ENCODE measurements around the gene BMF. TPM values are rescaled to one million over a fixed set of nuclear protein-coding genes. Genes with fewer than 3 reads are reported as not detected.

The BMF gene
- total and polyA plus RNA-seq, 7 experiments from 2014 or later: 1.5 to 31.1 (median 11.4) TPM

- DNase-seq: peak in 7 of 9 donors; percentile 30 to 50 (median 36)
- peaks cover 42 to 77% (median 69%) of the 10 kb centered on the region in 7 donors for H3K4me1 Mint-ChIP-seq
- H3K27ac Mint-ChIP-seq: peak overlapping the region; percentile 85 to 98 (median 92)
- H3K4me3 ChIP-seq (ENCODE audit: low read length): peak overlapping the region; percentile 2
- intact Hi-C loops (cut with micrococcal nuclease): loop anchor here in 1 of 2 donors (1.0 to 10.0 kb wide), 3 partner anchors 9 to 364 kb away; partner anchors contain the start of gene SRP14
- CTCF ChIA-PET: interaction anchor here (0.8 to 5.3 kb wide), 8 partner anchors 10 to 232 kb away, joined by 3 to 69 read pairs (median 4); partner anchors contain the start of genes BMF and SRP14
- ATAC-seq: no peak
- H3K4me1 ChIP-seq (ENCODE audit: control insufficient read depth in 2 of 2, insufficient read depth in 2 of 2, low read length in 2 of 2): peaks cover 46 to 53% of the 10 kb centered on the region in 2 donors
- no peaks in the 10 kb centered on the region for H3K9me3 ChIP-seq (ENCODE audit: control insufficient read depth in 2 of 3, low read length in 3 of 3)
- no peaks in the 10 kb centered on the region for H3K36me3 ChIP-seq (ENCODE audit: control insufficient read depth in 2 of 3, insufficient read depth in 3 of 3, low read length in 3 of 3)
- H3K36me3 Mint-ChIP-seq: peaks cover 0 to 19% (median 0%) of the 10 kb centered on the region in 5 donors
- H3K9me3 Mint-ChIP-seq: peaks cover 0 to 2% (median 0%) of the 10 kb centered on the region in 11 donors
- POLR2A ChIA-PET: interaction anchor here (0.6 to 3.7 kb wide), 10 partner anchors 10 to 356 kb away, joined by 3 to 22 read pairs (median 4); partner anchors contain the start of genes BMF, INAFM2 and SRP14
- H3K27ac ChIP-seq (ENCODE audit: low read depth, low read length): peak overlapping the region; percentile 55
- no peaks in the 10 kb centered on the region for H3K27me3 ChIP-seq (ENCODE audit: control insufficient read depth in 2 of 2, insufficient read depth in 2 of 2, low read length in 2 of 2)
- H3K27me3 Mint-ChIP-seq: no peaks in the 10 kb centered on the region
- peak overlapping the region; percentile 1 to 81 (median 74) for H3K4me3 Mint-ChIP-seq
Observed at GRCh38 chr15:40048211-40048792, 60.4 kb downstream of the BMF start.

- ChIA-PET CTCF (interaction anchor here (0.6 to 5.3 kb wide), 11 partner anchors 10 to 233 kb away, joined by 3 to 69 read pairs (median 4); partner anchors contain the start of genes BMF and SRP14), POLR2A (interaction anchor here (1.0 to 3.7 kb wide), 8 partner anchors 9 to 275 kb away, joined by 3 to 22 read pairs (median 4); partner anchors contain the start of genes BMF, INAFM2 and SRP14)
- intact Hi-C loops (cut with micrococcal nuclease): loop anchor here (1.0 to 10.0 kb wide), 4 partner anchors 8 to 363 kb away; partner anchors contain the start of gene SRP14 (in 2 of the 2)
- Histone ChIP-seq H3K27me3 (ENCODE audit: control insufficient read depth in 2 of 2, insufficient read depth in 2 of 2, low read length in 2 of 2) (no peaks in the 10 kb centered on the region), H3K4me3 (ENCODE audit: low read length) (peak overlapping the region; percentile 2), H3K9me3 (ENCODE audit: control insufficient read depth in 2 of 3, low read length in 3 of 3) (no peaks in the 10 kb centered on the region), H3K36me3 (ENCODE audit: control insufficient read depth in 2 of 3, insufficient read depth in 3 of 3, low read length in 3 of 3) (no peaks in the 10 kb centered on the region), H3K4me1 (ENCODE audit: control insufficient read depth in 2 of 2, insufficient read depth in 2 of 2, low read length in 2 of 2) (peaks cover 43 to 53% of the 10 kb centered on the region in 2 donors), H3K27ac (ENCODE audit: low read depth, low read length) (peak overlapping the region; percentile 55)
- peaks cover 0 to 19% (median 0%) of the 10 kb centered on the region in 5 donors for H3K36me3 Mint-ChIP-seq
- peaks cover 0 to 2% (median 0%) of the 10 kb centered on the region in 11 donors for H3K9me3 Mint-ChIP-seq
- H3K4me1 Mint-ChIP-seq: peaks cover 36 to 70% (median 62%) of the 10 kb centered on the region in 7 donors
- H3K27ac Mint-ChIP-seq: peak overlapping the region; percentile 85 to 98 (median 92)
- H3K4me3 Mint-ChIP-seq: peak overlapping the region; percentile 1 to 81 (median 74)
- H3K27me3 Mint-ChIP-seq: no peaks in the 10 kb centered on the region
- ATAC-seq: peak; percentile 64
- DNase-seq: peak in 5 of 9 donors; percentile 10 to 66 (median 26)
Observed at GRCh38 chr15:40047415-40048210, 61.1 kb downstream of the BMF start.

- CTCF ChIA-PET: interaction anchor here (0.6 to 5.3 kb wide), 10 partner anchors 8 to 232 kb away, joined by 3 to 69 read pairs (median 4); partner anchors contain the start of genes BMF and SRP14
- Histone ChIP-seq H3K9me3 (ENCODE audit: control insufficient read depth in 2 of 3, low read length in 3 of 3) (no peaks in the 10 kb centered on the region), H3K36me3 (ENCODE audit: control insufficient read depth in 2 of 3, insufficient read depth in 3 of 3, low read length in 3 of 3) (no peaks in the 10 kb centered on the region), H3K4me3 (ENCODE audit: low read length) (no peak overlapping the region), H3K27me3 (ENCODE audit: control insufficient read depth in 2 of 2, insufficient read depth in 2 of 2, low read length in 2 of 2) (no peaks in the 10 kb centered on the region), H3K27ac (ENCODE audit: low read depth, low read length) (peak overlapping the region; percentile 55), H3K4me1 (ENCODE audit: control insufficient read depth in 2 of 2, insufficient read depth in 2 of 2, low read length in 2 of 2) (peaks cover 43 to 53% of the 10 kb centered on the region in 2 donors)
- no peak for DNase-seq
- Mint-ChIP-seq H3K27ac (peak overlapping the region in 6 of 9 donors; percentile 24 to 93 (median 78)), H3K36me3 (peaks cover 0 to 17% (median 0%) of the 10 kb centered on the region in 5 donors), H3K27me3 (no peaks in the 10 kb centered on the region), H3K4me1 (peaks cover 34 to 63% (median 55%) of the 10 kb centered on the region in 7 donors), H3K9me3 (peaks cover 0 to 2% (median 0%) of the 10 kb centered on the region in 11 donors), H3K4me3 (peak overlapping the region in 1 of 10 donors; percentile 35)
- ATAC-seq: no peak
- POLR2A ChIA-PET: interaction anchor here (0.5 to 3.7 kb wide), 7 partner anchors 8 to 226 kb away, joined by 3 to 22 read pairs (median 5); partner anchors contain the start of genes BMF and SRP14
- intact Hi-C loops (cut with micrococcal nuclease): loop anchor here (1.0 to 10.0 kb wide), 3 partner anchors 8 to 362 kb away; partner anchors contain the start of gene SRP14 (in 1 of the 2)
Observed at GRCh38 chr15:40046721-40047414, 61.8 kb downstream of the BMF start.

DNA sequence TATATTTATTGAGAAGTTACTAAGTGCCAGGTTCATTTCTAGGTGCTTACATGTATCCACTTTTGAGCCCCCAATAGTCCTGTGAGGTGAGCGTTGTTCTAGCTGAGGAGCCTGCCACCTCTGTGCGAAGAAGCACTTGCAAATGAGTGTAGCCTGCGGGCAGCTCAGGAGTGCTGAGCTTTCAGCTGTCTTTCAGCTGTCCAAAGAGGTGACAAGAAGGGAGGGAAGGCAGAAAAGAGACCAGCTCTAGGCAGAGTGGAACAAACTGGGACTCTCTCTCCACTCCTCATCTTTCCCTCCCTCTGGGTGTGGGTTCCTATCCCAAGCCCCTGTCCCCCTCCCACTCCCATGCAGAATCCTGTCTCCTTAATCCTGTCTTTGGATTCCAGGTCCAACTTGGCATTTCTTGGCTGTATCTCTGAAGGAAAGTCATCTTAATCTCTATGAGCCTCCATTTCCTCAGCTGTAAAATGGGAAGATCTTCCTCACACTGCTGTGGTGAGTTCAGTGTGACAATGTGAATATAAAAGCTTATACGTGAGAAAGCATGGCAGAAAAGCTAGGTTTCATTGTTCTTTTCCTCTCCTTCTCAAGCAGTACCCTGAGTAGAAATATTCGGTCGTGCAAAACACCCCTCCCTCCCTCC lies 63.0 kb downstream of the BMF start:
- DNase-seq: no peak
- intact Hi-C loops (cut with micrococcal nuclease): loop anchor here (1.0 to 10.0 kb wide), 7 partner anchors 60 to 361 kb away; no protein-coding TSS in a partner anchor
- no peak overlapping the region for H3K27ac ChIP-seq (ENCODE audit: low read depth, low read length)
- no peak overlapping the region for H3K4me3 ChIP-seq (ENCODE audit: low read length)
- no peak for ATAC-seq
- peaks cover 42 to 52% of the 10 kb centered on the region in 2 donors for H3K4me1 ChIP-seq (ENCODE audit: control insufficient read depth in 2 of 2, insufficient read depth in 2 of 2, low read length in 2 of 2)
- H3K27me3 ChIP-seq (ENCODE audit: control insufficient read depth in 2 of 2, insufficient read depth in 2 of 2, low read length in 2 of 2): no peaks in the 10 kb centered on the region
- H3K27ac Mint-ChIP-seq: peak overlapping the region; percentile 34 to 88 (median 73)
- CTCF ChIA-PET: interaction anchor here (0.6 to 5.3 kb wide), 15 partner anchors 10 to 386 kb away, joined by 3 to 69 read pairs (median 3); partner anchors contain the start of gene BMF
- H3K4me1 Mint-ChIP-seq: peaks cover 34 to 70% (median 60%) of the 10 kb centered on the region in 7 donors
- H3K36me3 ChIP-seq (ENCODE audit: control insufficient read depth in 2 of 3, insufficient read depth in 3 of 3, low read length in 3 of 3): no peaks in the 10 kb centered on the region
- H3K36me3 Mint-ChIP-seq: peaks cover 0 to 17% (median 0%) of the 10 kb centered on the region in 5 donors
- H3K9me3 Mint-ChIP-seq: peaks cover 0 to 2% (median 0%) of the 10 kb centered on the region in 11 donors
- POLR2A ChIA-PET: interaction anchor here (0.6 to 1.4 kb wide), 3 partner anchors 8 to 64 kb away, joined by 3 to 5 read pairs (median 4); no protein-coding TSS in a partner anchor
- H3K4me3 Mint-ChIP-seq: peak overlapping the region in 4 of 10 donors; percentile 60 to 69 (median 66)
- no peaks in the 10 kb centered on the region for H3K9me3 ChIP-seq (ENCODE audit: control insufficient read depth in 2 of 3, low read length in 3 of 3)
- no peaks in the 10 kb centered on the region for H3K27me3 Mint-ChIP-seq

GRCh38 chr15:40044717-40045571 lies 63.7 kb downstream of the BMF start:
- Mint-ChIP-seq H3K9me3 (no peaks in the 10 kb centered on the region), H3K4me1 (peaks cover 36 to 71% (median 62%) of the 10 kb centered on the region in 7 donors), H3K36me3 (peaks cover 0 to 13% (median 0%) of the 10 kb centered on the region in 5 donors), H3K27ac (peak overlapping the region; percentile 34 to 88 (median 83)), H3K4me3 (peak overlapping the region; percentile 16 to 76 (median 68)), H3K27me3 (no peaks in the 10 kb centered on the region)
- Histone ChIP-seq H3K4me1 (ENCODE audit: control insufficient read depth in 2 of 2, insufficient read depth in 2 of 2, low read length in 2 of 2) (peaks cover 40 to 50% of the 10 kb centered on the region in 2 donors), H3K9me3 (ENCODE audit: control insufficient read depth in 2 of 3, low read length in 3 of 3) (no peaks in the 10 kb centered on the region), H3K4me3 (ENCODE audit: low read length) (no peak overlapping the region), H3K27me3 (ENCODE audit: control insufficient read depth in 2 of 2, insufficient read depth in 2 of 2, low read length in 2 of 2) (no peaks in the 10 kb centered on the region), H3K27ac (ENCODE audit: low read depth, low read length) (peak overlapping the region; percentile 53), H3K36me3 (ENCODE audit: control insufficient read depth in 2 of 3, insufficient read depth in 3 of 3, low read length in 3 of 3) (no peaks in the 10 kb centered on the region)
- ChIA-PET CTCF (interaction anchor here (0.6 to 5.3 kb wide), 16 partner anchors 10 to 387 kb away, joined by 3 to 69 read pairs (median 3); partner anchors contain the start of gene BMF), POLR2A (interaction anchor here (0.6 to 1.4 kb wide), 5 partner anchors 7 to 1502 kb away, joined by 3 to 5 read pairs (median 3); no protein-coding TSS in a partner anchor)
- peak; percentile 57 to 85 (median 74) for DNase-seq
- ATAC-seq: peak; percentile 94
- intact Hi-C loops (cut with micrococcal nuclease): loop anchor here (1.0 to 10.0 kb wide), 6 partner anchors 60 to 360 kb away; no protein-coding TSS in a partner anchor

Measured in naive thymus-derived CD4-positive, alpha-beta T cell (primary cell).